HG02642 (cell line): ENCODE measurements around the gene METTL22.

Experiments
- ATAC-seq: cut with Tn5 transposase; IDR thresholded peaks from one replicate; pipeline ENCODE4 v1.9.1; 2021; ENCODE audit warnings: mild to moderate bottlenecking; ENCODE audit not compliant: unreplicated experiment, poor library complexity

Gene METTL22

DNA sequence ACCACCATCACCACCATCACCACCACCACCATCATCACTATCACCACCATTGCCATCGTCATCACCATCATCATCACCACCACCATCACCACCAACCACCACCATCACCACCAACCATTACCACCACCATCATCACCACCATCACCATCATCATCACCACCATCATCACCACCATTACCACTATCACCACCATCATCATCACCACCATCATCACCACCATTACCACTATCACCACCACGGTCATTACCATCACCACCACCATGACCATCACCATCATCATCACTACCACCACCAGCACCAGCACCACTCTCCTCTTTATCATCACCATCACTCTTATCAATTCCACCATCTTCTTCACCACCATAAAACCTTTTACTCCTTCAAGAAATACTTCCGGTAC, 30.0 kb upstream of the METTL22 start:
- ATAC-seq: no peak

- no peak for ATAC-seq
These were observed 27.3 kb upstream of the METTL22 start for GRCh38 chr16:8594149-8594666.

- no peak for ATAC-seq
These were observed 25.7 kb upstream of the METTL22 start for GRCh38 chr16:8595783-8596182.

GRCh38 chr16:8596581-8596980, 24.9 kb upstream of the METTL22 start:
- no peak for ATAC-seq

DNA sequence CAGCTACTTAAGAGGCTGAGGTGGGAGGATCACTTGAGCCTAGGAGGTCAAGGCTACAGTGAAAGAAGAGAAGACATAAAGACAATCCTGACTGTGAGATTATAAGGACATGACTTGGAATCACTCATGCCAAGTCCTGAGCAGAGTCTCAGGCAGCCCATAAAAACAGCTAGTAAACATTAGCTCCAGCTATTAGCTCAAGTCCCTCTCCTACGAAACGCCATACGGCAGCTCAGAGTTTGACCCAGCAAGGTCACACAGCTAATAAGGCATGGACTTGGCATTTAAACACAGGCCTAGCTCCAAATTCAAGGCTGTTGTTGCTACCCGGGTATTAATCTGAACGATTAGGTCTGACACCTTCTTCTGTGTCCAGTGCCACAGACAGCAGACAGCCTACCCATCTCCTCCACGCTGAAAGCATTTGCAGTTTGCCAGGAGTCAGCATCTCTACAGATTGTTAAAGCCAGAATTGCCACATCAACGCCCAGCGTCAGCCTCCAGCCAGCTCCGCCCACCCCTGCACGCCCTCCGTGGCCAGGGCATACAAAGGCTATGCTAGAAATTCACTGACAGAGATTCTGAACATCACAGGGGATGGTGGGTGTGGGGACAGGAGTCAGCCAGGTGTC, 21.2 kb upstream of the METTL22 start:
- ATAC-seq: no peak

DNA sequence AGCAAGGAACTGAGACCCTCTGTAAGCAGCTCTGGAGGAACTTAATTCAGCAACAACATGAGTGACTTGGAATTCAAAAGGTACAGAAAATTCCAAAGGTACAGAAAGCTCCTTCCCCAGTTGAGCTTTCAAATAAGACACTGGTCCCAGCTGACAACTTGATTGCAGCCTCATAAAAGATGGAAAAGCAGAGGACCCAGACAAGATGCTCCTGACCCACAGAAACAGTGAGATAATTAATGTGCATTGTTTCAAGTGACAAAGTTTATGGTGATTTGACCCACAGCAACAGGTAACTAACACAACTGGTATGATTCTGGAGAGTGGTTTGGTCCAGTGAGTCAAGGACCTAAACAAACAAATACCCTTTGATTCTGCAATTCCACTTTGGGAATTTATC, 15.9 kb upstream of the METTL22 start:
- no peak for ATAC-seq

- ATAC-seq: no peak
These were observed 14.3 kb upstream of the METTL22 start for GRCh38 chr16:8607214-8607613.

DNA sequence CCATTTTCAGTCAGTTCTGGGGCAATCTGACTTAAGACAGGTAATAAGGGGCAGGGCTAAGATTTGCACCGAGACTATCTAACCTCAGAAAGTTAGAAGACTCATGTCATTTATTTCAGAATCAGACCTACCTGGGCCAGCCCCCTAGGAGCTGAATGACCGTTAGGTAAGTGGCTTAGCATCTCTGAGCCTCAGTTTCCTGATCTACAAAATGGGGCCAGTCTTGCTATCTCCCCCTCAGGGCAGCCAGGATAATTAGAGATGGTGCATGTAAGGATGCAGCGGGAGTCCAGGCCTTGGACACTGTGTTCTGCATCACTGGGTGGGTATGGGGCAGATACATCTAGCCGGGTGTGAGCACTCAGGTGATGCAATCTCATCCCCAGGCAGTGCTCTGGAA, 10.4 kb upstream of the METTL22 start:
- ATAC-seq: no peak

GRCh38 chr16:8611886-8612600, 9.5 kb upstream of the METTL22 start:
- ATAC-seq: no peak

- ATAC-seq: no peak
These were observed 7.0 kb upstream of the METTL22 start for GRCh38 chr16:8614435-8615029.

GRCh38 chr16:8619671-8620370, 1.7 kb upstream of the METTL22 start:
- no peak for ATAC-seq

DNA sequence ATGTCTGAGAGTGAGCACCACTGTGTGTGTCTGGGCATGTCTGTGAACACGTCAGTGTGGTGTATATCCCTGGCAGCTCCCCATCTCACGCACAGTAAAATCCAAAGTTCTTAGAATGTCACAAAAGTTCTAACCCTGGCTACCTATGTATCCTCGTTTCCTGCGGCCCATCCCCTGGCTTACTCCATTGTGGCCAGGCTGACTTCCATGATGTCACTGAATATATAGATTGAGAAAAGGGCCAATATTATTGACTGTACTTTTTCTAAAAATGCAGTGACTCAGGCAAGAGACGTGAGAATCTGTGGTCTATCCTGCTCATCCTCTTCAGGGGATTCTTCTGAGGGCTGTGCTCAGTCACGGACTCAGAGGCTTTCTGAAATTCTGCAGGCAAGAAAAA, 963 bp upstream of the METTL22 start:
- ATAC-seq: no peak

GRCh38 chr16:8621222-8621571, 301 bp upstream of the METTL22 start:
- ATAC-seq: no peak

GRCh38 chr16:8622315-8622656, 788 bp downstream of the METTL22 start:
- ATAC-seq: peak; percentile 11

DNA sequence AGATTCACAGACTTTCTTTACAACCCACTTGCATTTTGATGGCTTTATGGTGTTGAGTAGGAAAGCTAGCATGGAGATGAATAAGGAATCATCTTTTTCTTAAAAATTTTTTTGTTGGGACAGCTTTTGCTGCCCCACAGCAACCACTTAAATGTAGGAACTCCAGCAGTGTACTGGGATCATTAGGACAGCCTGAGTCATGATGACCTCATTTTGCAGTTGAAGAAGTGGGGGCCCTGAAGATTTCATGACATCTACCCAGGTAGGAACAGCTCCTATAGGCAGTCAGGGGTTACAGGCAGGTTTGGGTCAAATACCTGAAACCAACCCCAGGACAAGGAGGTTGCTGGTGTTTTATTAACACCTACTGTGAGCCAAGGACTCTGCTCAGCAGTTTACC, 2.1 kb downstream of the METTL22 start:
- no peak for ATAC-seq

- ATAC-seq: no peak
These were observed 4.1 kb downstream of the METTL22 start for GRCh38 chr16:8625491-8626087.

GRCh38 chr16:8626946-8627345, 5.4 kb downstream of the METTL22 start:
- no peak for ATAC-seq

GRCh38 chr16:8627456-8627855, 6.0 kb downstream of the METTL22 start:
- no peak for ATAC-seq

- no peak for ATAC-seq
These were observed 7.7 kb downstream of the METTL22 start for GRCh38 chr16:8628981-8629725.
